ENCODE data around the gene STX8.
"Not testable (repeated sequence)": the region's sequence is repeated elsewhere in the genome, so short reads cannot be mapped to it uniquely, and the experiment has no call there.

The STX8 gene

GRCh38 chr17:9389111-9389527 lies 186.5 kb downstream of the STX8 start:
- DNase-seq (ENCODE audit: low spot score), result no peak

- DNase-seq (ENCODE audit: low spot score), result no peak
Observed at GRCh38 chr17:9386401-9386800, 189.2 kb downstream of the STX8 start.

GRCh38 chr17:9383826-9384225 lies 191.8 kb downstream of the STX8 start:
- DNase-seq (ENCODE audit: low spot score), result no peak

- DNase-seq (ENCODE audit: low spot score), result no peak
Observed at GRCh38 chr17:9382626-9383025, 193.0 kb downstream of the STX8 start.

- no peak for DNase-seq (ENCODE audit: low spot score)
Observed at GRCh38 chr17:9381068-9381467, 194.6 kb downstream of the STX8 start.

GRCh38 chr17:9380361-9380760 lies 195.3 kb downstream of the STX8 start:
- peak; percentile 44 for DNase-seq (ENCODE audit: low spot score)

GRCh38 chr17:9376177-9376576 lies 199.4 kb downstream of the STX8 start:
- not testable (repeated sequence) for DNase-seq (ENCODE audit: low spot score)

GRCh38 chr17:9371019-9371418 lies 204.6 kb downstream of the STX8 start:
- peak; percentile 79 for DNase-seq (ENCODE audit: low spot score)

GRCh38 chr17:9370467-9370866 lies 205.2 kb downstream of the STX8 start:
- no peak for DNase-seq (ENCODE audit: low spot score)

- no peak for DNase-seq (ENCODE audit: low spot score)
Observed at GRCh38 chr17:9368631-9369030, 207.0 kb downstream of the STX8 start.

- DNase-seq (ENCODE audit: low spot score), result no peak
Observed at GRCh38 chr17:9367156-9367555, 208.5 kb downstream of the STX8 start.

- no peak for DNase-seq (ENCODE audit: low spot score)
Observed at GRCh38 chr17:9364837-9365430, 210.7 kb downstream of the STX8 start.

- no peak for DNase-seq (ENCODE audit: low spot score)
Observed at GRCh38 chr17:9363440-9364350, 211.9 kb downstream of the STX8 start.

GRCh38 chr17:9361188-9361955 lies 214.2 kb downstream of the STX8 start:
- no peak for DNase-seq (ENCODE audit: low spot score)

- DNase-seq (ENCODE audit: low spot score), result no peak
Observed at GRCh38 chr17:9360677-9361081, 214.9 kb downstream of the STX8 start.

GRCh38 chr17:9356488-9356911 lies 219.1 kb downstream of the STX8 start:
- DNase-seq (ENCODE audit: low spot score), result no peak

- no peak for DNase-seq (ENCODE audit: low spot score)
Observed at GRCh38 chr17:9355846-9356245, 219.8 kb downstream of the STX8 start.

GRCh38 chr17:9355231-9355630 lies 220.4 kb downstream of the STX8 start:
- not testable (repeated sequence) for DNase-seq (ENCODE audit: low spot score)

- peak; percentile 93 for DNase-seq (ENCODE audit: low spot score)
Observed at GRCh38 chr17:9350080-9350479, 225.5 kb downstream of the STX8 start.

GRCh38 chr17:9346296-9346926 lies 229.2 kb downstream of the STX8 start:
- no peak for DNase-seq (ENCODE audit: low spot score)

- no peak for DNase-seq (ENCODE audit: low spot score)
Observed at GRCh38 chr17:9343516-9343915, 232.1 kb downstream of the STX8 start.

- DNase-seq (ENCODE audit: low spot score), result no peak
Observed at GRCh38 chr17:9342225-9342624, 233.4 kb downstream of the STX8 start.

All from RKO (cell line).